SK-N-SH treated with all-trans-retinoic acid at 6 μM for 48 hours (cell line): ENCODE data around the gene DRD4.

Source experiments
- ATAC-seq: fragments of 200-7000 bp; cut with Tn5 transposase; 3 replicates; pipeline ENCODE4 v1.9.1; 2020; ENCODE audit warnings: mild to moderate bottlenecking, moderate library complexity
- ARNTL ChIP-seq: fragments of 450-650 bp; formaldehyde crosslinking; IDR thresholded peaks from 2 replicates; pipeline ENCODE4 v1.5.0; 2020; ENCODE audit warnings: low read depth, mild to moderate bottlenecking, moderate library complexity, borderline replicate concordance
- BACH2 ChIP-seq: fragments of 250-450 bp; sonication (Bioruptor Pico); IDR thresholded peaks from 2 replicates; pipeline ENCODE4 v1.9.0; 2021; ENCODE audit warnings: mild to moderate bottlenecking, borderline replicate concordance
- CREB5 ChIP-seq: fragments of 250-450 bp; sonication (Bioruptor Pico); IDR thresholded peaks from 2 replicates; pipeline ENCODE4 v1.5.1; 2020; ENCODE audit warnings: low read depth, mild to moderate bottlenecking, moderate library complexity
- CSDC2 ChIP-seq: fragments of 250-450 bp; sonication (Bioruptor Pico); IDR thresholded peaks from 2 replicates; pipeline ENCODE4 v1.5.0; 2020; ENCODE audit warnings: mild to moderate bottlenecking, moderate library complexity
- CSRNP3 ChIP-seq: fragments of 250-450 bp; sonication (Bioruptor Pico); IDR thresholded peaks from 2 replicates; pipeline ENCODE4 v1.5.1; 2021; ENCODE audit warnings: mild to moderate bottlenecking, moderate library complexity
- ESRRG ChIP-seq: fragments of 250-450 bp; sonication (Bioruptor Pico); IDR thresholded peaks from 2 replicates; pipeline ENCODE4 v1.6.1; 2021; ENCODE audit warnings: mild to moderate bottlenecking
- GLIS3 ChIP-seq: fragments of 250-450 bp; sonication (Bioruptor Pico); IDR thresholded peaks from 2 replicates; pipeline ENCODE4 v1.5.0; 2020; ENCODE audit warnings: mild to moderate bottlenecking, moderate library complexity
- ISL1 ChIP-seq: fragments of 250-450 bp; sonication (Bioruptor Pico); IDR thresholded peaks from 2 replicates; pipeline ENCODE4 v2.1.2; 2022; ENCODE audit warnings: mild to moderate bottlenecking, moderate library complexity
- PATZ1 ChIP-seq: fragments of 250-450 bp; sonication (Bioruptor Pico); IDR thresholded peaks from 2 replicates; pipeline ENCODE4 v1.8.0; 2020; ENCODE audit warnings: mild to moderate bottlenecking, moderate library complexity, borderline replicate concordance
- POU6F1 ChIP-seq: fragments of 250-450 bp; sonication (Bioruptor Pico); IDR thresholded peaks from 2 replicates; pipeline ENCODE4 v1.8.0; 2021; ENCODE audit warnings: low read depth, mild to moderate bottlenecking, moderate library complexity, borderline replicate concordance
- PPARA ChIP-seq: fragments of 250-450 bp; sonication (Bioruptor Pico); IDR thresholded peaks from 2 replicates; pipeline ENCODE4 v1.5.0; 2020; ENCODE audit warnings: mild to moderate bottlenecking, borderline replicate concordance
- RARB ChIP-seq: fragments of 250-450 bp; sonication (Bioruptor Pico); IDR thresholded peaks from 2 replicates; pipeline ENCODE4 v1.8.0; 2021; ENCODE audit warnings: mild to moderate bottlenecking, moderate library complexity
- SNAI2 ChIP-seq: fragments of 250-450 bp; sonication (Bioruptor Pico); IDR thresholded peaks from 2 replicates; pipeline ENCODE4 v1.5.0; 2020; ENCODE audit warnings: mild to moderate bottlenecking, moderate library complexity
- TCF4 ChIP-seq: fragments of 250-450 bp; sonication (Bioruptor Pico); IDR thresholded peaks from 2 replicates; pipeline ENCODE4 v1.8.0; 2021; ENCODE audit warnings: mild to moderate bottlenecking, moderate library complexity, borderline replicate concordance
- TOX ChIP-seq: fragments of 250-450 bp; sonication (Bioruptor Pico); IDR thresholded peaks from 2 replicates; pipeline ENCODE4 v1.8.0; 2021; ENCODE audit warnings: mild to moderate bottlenecking, moderate library complexity, borderline replicate concordance
- TSHZ2 ChIP-seq: fragments of 250-450 bp; sonication (Bioruptor Pico); IDR thresholded peaks from 2 replicates; pipeline ENCODE4 v1.5.0; 2020; ENCODE audit warnings: mild to moderate bottlenecking, moderate library complexity
- ZC3H10 ChIP-seq: fragments of 250-450 bp; sonication (Bioruptor Pico); IDR thresholded peaks from 2 replicates; pipeline ENCODE4 v1.5.1; 2021; ENCODE audit warnings: mild to moderate bottlenecking, moderate library complexity
- ZFP3 ChIP-seq: fragments of 250-450 bp; sonication (Bioruptor Pico); IDR thresholded peaks from 2 replicates; pipeline ENCODE4 v1.5.0; 2020; ENCODE audit warnings: mild to moderate bottlenecking, moderate library complexity
- ZFP30 ChIP-seq: fragments of 450-650 bp; formaldehyde crosslinking; IDR thresholded peaks from 2 replicates; pipeline ENCODE4 v1.5.0; 2022; ENCODE audit warnings: mild to moderate bottlenecking, moderate library complexity
- ZNF565 ChIP-seq: fragments of 450-650 bp; formaldehyde crosslinking; conservative IDR thresholded peaks from 2 replicates; pipeline ENCODE4 v1.5.0; 2020; ENCODE audit warnings: low read depth, mild to moderate bottlenecking, moderate library complexity
- ZNF70 ChIP-seq: fragments of 450-650 bp; formaldehyde crosslinking; IDR thresholded peaks from 2 replicates; pipeline ENCODE4 v1.5.0; 2020; ENCODE audit warnings: mild to moderate bottlenecking, moderate library complexity

DRD4 gene

GRCh38 chr11:623999-624704 is 12.9 kb upstream of the DRD4 start:
- ATAC-seq = no peak
- TF ChIP-seq ZC3H10 (CRISPR knock-in tag) (no peak), PATZ1 (CRISPR knock-in tag) (no peak), TCF4 (CRISPR knock-in tag) (no peak), GLIS3 (CRISPR knock-in tag) (no peak), ISL1 (CRISPR knock-in tag) (no peak), ARNTL (CRISPR knock-in tag) (no peak), CSRNP3 (CRISPR knock-in tag) (no peak), ZFP30 (CRISPR knock-in tag) (no peak), SNAI2 (CRISPR knock-in tag) (no peak), ZNF70 (CRISPR knock-in tag) (no peak), BACH2 (CRISPR knock-in tag) (no peak), TOX (CRISPR knock-in tag) (no peak), TSHZ2 (CRISPR knock-in tag) (no peak), POU6F1 (CRISPR knock-in tag) (no peak), CREB5 (no peak)

- no peak for TF ChIP-seq ZNF70 (CRISPR knock-in tag)
- TF ChIP-seq GLIS3 (CRISPR knock-in tag) = no peak
- TF ChIP-seq ZFP30 (CRISPR knock-in tag) = no peak
- no peak for TF ChIP-seq ZC3H10 (CRISPR knock-in tag)
- no peak for TF ChIP-seq ISL1 (CRISPR knock-in tag)
- no peak for TF ChIP-seq RARB
- TF ChIP-seq CSRNP3 (CRISPR knock-in tag) = no peak
- TF ChIP-seq CSDC2 (CRISPR knock-in tag) = no peak
- no peak for TF ChIP-seq ZNF565
- TF ChIP-seq ZFP3 (CRISPR knock-in tag) = no peak
- no peak for TF ChIP-seq ESRRG (CRISPR knock-in tag)
- TF ChIP-seq ARNTL (CRISPR knock-in tag) = no peak
- TF ChIP-seq TOX (CRISPR knock-in tag) = no peak
- no peak for TF ChIP-seq SNAI2 (CRISPR knock-in tag)
- TF ChIP-seq TCF4 (CRISPR knock-in tag) = no peak
- no peak for TF ChIP-seq CREB5
- TF ChIP-seq BACH2 (CRISPR knock-in tag) = no peak
- TF ChIP-seq PPARA = no peak
- TF ChIP-seq, all 23 proteins: peak for 0
- no peak; the same call in 2 of the 3 replicates for ATAC-seq
Observed at GRCh38 chr11:624705-625635, 12.1 kb upstream of the DRD4 start, which contains the start of gene CDHR5. TSS of gene CDHR5 (minus strand) at chr11:624955. CDS start at chr11:624902, 53 bp downstream.
